Measurements from ENCODE around the gene HMGCL. TPM values are rescaled to one million over a fixed set of nuclear protein-coding genes. Genes with fewer than 3 reads are reported as not detected.
"Not testable (repeated sequence)": the region's sequence is repeated elsewhere in the genome, so short reads cannot be mapped to it uniquely, and the experiment has no call there.

HMGCL gene
- total and polyA plus RNA-seq, 2 donors (not counting 1 experiment from before 2014, with no cell fraction given): 41.3 to 74.6 TPM

GRCh38 chr1:23803674-23804073 is 21.6 kb downstream of the HMGCL start:
- Histone ChIP-seq H3K9ac (ENCODE audit: insufficient read depth, low read length) (no peak overlapping the region), H3K4me2 (ENCODE audit: extremely low read depth, insufficient read depth, low read length) (no peak overlapping the region), H3K4me1 (ENCODE audit: control insufficient read depth, extremely low read depth, insufficient read depth, low read length) (peaks cover 8% of the 10 kb centered on the region), H3K79me2 (ENCODE audit: control insufficient read depth, insufficient read depth, low read length) (no peaks in the 10 kb centered on the region), H4K20me1 (ENCODE audit: control insufficient read depth, extremely low read depth, insufficient read depth, low read length) (no peaks in the 10 kb centered on the region), H3K27ac (ENCODE audit: insufficient read depth, low read length) (no peak overlapping the region), H3K9me3 (ENCODE audit: control insufficient read depth, insufficient read depth, low read depth, low read length) (no peaks in the 10 kb centered on the region), H2AFZ (ENCODE audit: low read length) (no peak overlapping the region), H3K27me3 (ENCODE audit: control insufficient read depth, insufficient read depth, low read length) (no peaks in the 10 kb centered on the region), H3K4me3 (replicated peaks in 1 of 4; ENCODE audit: control extremely low read depth in 1 of 4, insufficient read depth in 1 of 4, low read depth in 3 of 4, low read length in 4 of 4) (no peak overlapping the region), H3K36me3 (ENCODE audit: control insufficient read depth, insufficient read depth, low read length) (peaks cover 2% of the 10 kb centered on the region)
- no peak for TF ChIP-seq EZH2 (IDR thresholded peaks at IDR 0.05; ENCODE audit: low read length, missing control alignments)
- TF ChIP-seq, protein P1, sequence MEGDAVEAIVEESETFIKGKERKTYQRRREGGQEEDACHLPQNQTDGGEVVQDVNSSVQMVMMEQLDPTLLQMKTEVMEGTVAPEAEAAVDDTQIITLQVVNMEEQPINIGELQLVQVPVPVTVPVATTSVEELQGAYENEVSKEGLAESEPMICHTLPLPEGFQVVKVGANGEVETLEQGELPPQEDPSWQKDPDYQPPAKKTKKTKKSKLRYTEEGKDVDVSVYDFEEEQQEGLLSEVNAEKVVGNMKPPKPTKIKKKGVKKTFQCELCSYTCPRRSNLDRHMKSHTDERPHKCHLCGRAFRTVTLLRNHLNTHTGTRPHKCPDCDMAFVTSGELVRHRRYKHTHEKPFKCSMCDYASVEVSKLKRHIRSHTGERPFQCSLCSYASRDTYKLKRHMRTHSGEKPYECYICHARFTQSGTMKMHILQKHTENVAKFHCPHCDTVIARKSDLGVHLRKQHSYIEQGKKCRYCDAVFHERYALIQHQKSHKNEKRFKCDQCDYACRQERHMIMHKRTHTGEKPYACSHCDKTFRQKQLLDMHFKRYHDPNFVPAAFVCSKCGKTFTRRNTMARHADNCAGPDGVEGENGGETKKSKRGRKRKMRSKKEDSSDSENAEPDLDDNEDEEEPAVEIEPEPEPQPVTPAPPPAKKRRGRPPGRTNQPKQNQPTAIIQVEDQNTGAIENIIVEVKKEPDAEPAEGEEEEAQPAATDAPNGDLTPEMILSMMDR (conservative IDR thresholded peaks at IDR 0.05 in 1 of 2, IDR thresholded peaks at IDR 0.05 in 1 of 2; ENCODE audit: low read depth in 1 of 2, low read length in 2 of 2): no peak
- no peak for DNase-seq (ENCODE audit: low read depth in 2 of 2)

- H3K9me3 ChIP-seq (ENCODE audit: control insufficient read depth, insufficient read depth, low read depth, low read length); H3K4me3 ChIP-seq (replicated peaks in 1 of 4; ENCODE audit: control extremely low read depth in 1 of 4, insufficient read depth in 1 of 4, low read depth in 3 of 4, low read length in 4 of 4); H3K4me2 ChIP-seq (ENCODE audit: extremely low read depth, insufficient read depth, low read length); H4K20me1 ChIP-seq (ENCODE audit: control insufficient read depth, extremely low read depth, insufficient read depth, low read length); H3K27ac ChIP-seq (ENCODE audit: insufficient read depth, low read length); H2AFZ ChIP-seq (ENCODE audit: low read length); H3K79me2 ChIP-seq (ENCODE audit: control insufficient read depth, insufficient read depth, low read length); H3K36me3 ChIP-seq (ENCODE audit: control insufficient read depth, insufficient read depth, low read length); H3K9ac ChIP-seq (ENCODE audit: insufficient read depth, low read length); DNase-seq (ENCODE audit: low read depth in 2 of 2); H3K27me3 ChIP-seq (ENCODE audit: control insufficient read depth, insufficient read depth, low read length); H3K4me1 ChIP-seq (ENCODE audit: control insufficient read depth, extremely low read depth, insufficient read depth, low read length): not testable (repeated sequence)
These were observed 22.4 kb downstream of the HMGCL start for GRCh38 chr1:23802809-23803342.

GRCh38 chr1:23801876-23802275 is 23.4 kb downstream of the HMGCL start:
- H4K20me1 ChIP-seq (ENCODE audit: control insufficient read depth, extremely low read depth, insufficient read depth, low read length): no peaks in the 10 kb centered on the region
- no peak overlapping the region for H3K4me3 ChIP-seq (replicated peaks in 1 of 4; ENCODE audit: control extremely low read depth in 1 of 4, insufficient read depth in 1 of 4, low read depth in 3 of 4, low read length in 4 of 4)
- TF ChIP-seq EZH2 (IDR thresholded peaks at IDR 0.05; ENCODE audit: low read length, missing control alignments): no peak
- TF ChIP-seq, protein P1 (conservative IDR thresholded peaks at IDR 0.05 in 1 of 2, IDR thresholded peaks at IDR 0.05 in 1 of 2; ENCODE audit: low read depth in 1 of 2, low read length in 2 of 2): no peak
- H3K27ac ChIP-seq (ENCODE audit: insufficient read depth, low read length): no peak overlapping the region
- no peak for DNase-seq (ENCODE audit: low read depth in 2 of 2)
- H3K9ac ChIP-seq (ENCODE audit: insufficient read depth, low read length): no peak overlapping the region
- no peak overlapping the region for H2AFZ ChIP-seq (ENCODE audit: low read length)
- H3K27me3 ChIP-seq (ENCODE audit: control insufficient read depth, insufficient read depth, low read length): no peaks in the 10 kb centered on the region
- H3K4me1 ChIP-seq (ENCODE audit: control insufficient read depth, extremely low read depth, insufficient read depth, low read length): peaks cover 8% of the 10 kb centered on the region
- no peaks in the 10 kb centered on the region for H3K9me3 ChIP-seq (ENCODE audit: control insufficient read depth, insufficient read depth, low read depth, low read length)
- H3K79me2 ChIP-seq (ENCODE audit: control insufficient read depth, insufficient read depth, low read length): no peaks in the 10 kb centered on the region
- H3K36me3 ChIP-seq (ENCODE audit: control insufficient read depth, insufficient read depth, low read length): peaks cover 7% of the 10 kb centered on the region
- no peak overlapping the region for H3K4me2 ChIP-seq (ENCODE audit: extremely low read depth, insufficient read depth, low read length)

Data from fibroblast of lung (primary cell).